Sigmoid colon (tissue), 7 donors: ENCODE results near the gene CTXN3. TPM values are rescaled to one million over a fixed set of nuclear protein-coding genes. Genes with fewer than 3 reads are reported as not detected.

Experiments used
- DNase-seq: peaks from one replicate; pipeline ENCODE4 v3.0.0-alpha.2; 2019
- H3K27ac ChIP-seq, 4 donors: fragments of 200-600 bp; sonication (generic); one replicate each; pipeline ENCODE4 v1.5.1; 2016 to 2019; ENCODE audit warnings: mild to moderate bottlenecking in 1 of 4
- H3K27me3 ChIP-seq, 3 donors: fragments of 200-600 bp; sonication (generic); one replicate each; pipeline ENCODE4 v1.5.1; 2019; ENCODE audit warnings: mild to moderate bottlenecking in 1 of 3
- H3K36me3 ChIP-seq, 4 donors: fragments of 200-600 bp; sonication (generic); one replicate each; pipeline ENCODE4 v1.5.1; 2016 to 2019
- H3K4me1 ChIP-seq, 4 donors: fragments of 200-600 bp; sonication (generic); one replicate each; pipeline ENCODE4 v1.5.1; 2017 to 2019
- H3K4me3 ChIP-seq, 4 donors: fragments of 200-600 bp; sonication (generic); one replicate each; pipeline ENCODE4 v1.5.1; 2017 to 2019; ENCODE audit warnings: mild to moderate bottlenecking in 2 of 4, moderate library complexity in 1 of 4
- H3K9me3 ChIP-seq, 4 donors: fragments of 200-600 bp in 3 of 4; sonication (generic) in 3 of 4; one replicate each; pipeline versions ENCODE4 v1.5.1 to v1.6.1; 2013 to 2019
- CTCF ChIP-seq, 4 experiments: fragments of 450-650 bp in 3 of 4; fragments of 200-600 bp in 1 of 4; IDR thresholded peaks; one replicate each; pipeline ENCODE4 v1.5.1; 2016 to 2019; ENCODE audit warnings: antibody characterized with exemption in 4 of 4, mild to moderate bottlenecking in 3 of 4, moderate library complexity in 2 of 4
- EP300 ChIP-seq, 4 donors: sonication (generic); formaldehyde crosslinking; IDR thresholded peaks; one replicate each; pipeline ENCODE4 v1.6.1; 2017; ENCODE audit warnings: antibody characterized with exemption in 4 of 4
- POLR2A ChIP-seq, 2 donors: fragments of 450-650 bp; IDR thresholded peaks; one replicate each; pipeline ENCODE4 v1.6.1; 2016; ENCODE audit warnings: antibody characterized with exemption in 2 of 2, mild to moderate bottlenecking in 2 of 2, moderate library complexity in 2 of 2
- POLR2AphosphoS5 ChIP-seq, 4 donors: sonication (generic); formaldehyde crosslinking; IDR thresholded peaks; one replicate each; pipeline ENCODE4 v1.6.1; 2017; ENCODE audit warnings: antibody characterized with exemption in 4 of 4
- whole genome bisulfite sequencing, 2 donors: extraction: QIAGEN DNeasy Blood & Tissue Kit; methylation state at CpG; one replicate each; pipeline ENCODE4 v1.1.7; 2013; 5-methylcytosine and 5-hydroxymethylcytosine counted together
- intact Hi-C: fragments of 100-400 bp; cut with DNase I; formaldehyde crosslinking; loops from one replicate; pipeline ENCODE4 v1.15.1; 2023
- polyA plus RNA-seq, 3 donors: library from polyadenylated mRNA; stranded (reverse); fragments of 200-250 nt; gene quantifications; one replicate each; pipeline ENCODE4 v1.2.3, GENCODE V29; 2013
- total RNA-seq, 4 donors: library from RNA; depleted of rRNA; stranded (reverse); fragments of >200 nt; gene quantifications; one replicate each; pipeline ENCODE4 v1.1.0, GENCODE V29; 2016
- donor health status: healthy with polysubstance abuse.
- donor health status: Bipolar disorder and iron deficiency.
- donor health status: healthy.

The CTXN3 gene
- total and polyA plus RNA-seq, 7 donors, result not detected

DNA sequence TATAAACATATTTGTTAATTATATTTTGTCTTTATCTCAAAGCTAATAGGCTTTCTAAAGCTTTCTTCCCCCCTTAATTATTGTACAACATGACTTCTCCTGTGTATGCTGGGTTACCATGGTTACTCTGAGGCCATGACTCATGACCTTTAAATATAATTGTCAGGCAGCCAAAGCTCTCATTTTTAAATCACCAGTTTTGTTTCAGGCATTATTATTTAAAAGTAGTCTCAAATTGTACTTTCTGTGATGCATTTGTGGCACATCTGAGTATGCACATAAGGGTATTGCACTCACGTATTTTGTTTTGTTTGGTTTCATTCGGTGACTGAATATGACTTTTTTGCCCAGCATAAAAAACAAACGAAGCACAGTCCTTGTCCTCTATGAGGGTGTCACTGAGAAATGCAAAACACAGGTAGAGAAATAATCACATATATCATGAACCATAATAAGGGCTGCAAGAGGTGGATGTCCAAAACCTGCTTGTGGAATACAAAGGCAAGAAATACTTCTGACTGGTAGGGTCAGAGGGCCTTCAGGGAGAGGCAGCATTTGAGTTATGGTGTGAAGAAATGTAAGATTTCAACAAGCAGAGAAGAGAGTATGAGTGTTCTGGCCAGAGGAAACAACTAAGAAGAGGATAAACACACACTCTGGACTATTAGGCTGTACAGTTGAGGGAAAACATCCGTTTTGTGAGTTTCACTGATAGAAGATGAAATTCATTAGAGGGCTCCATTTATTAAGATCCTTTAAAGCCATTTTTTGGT, 56.4 kb downstream of the CTXN3 start:
- intact Hi-C loops, result no loop called here
- WGBS, 2 donors, result 72 to 76% methylated on average over 4 of the region's 4 CpGs
- Histone ChIP-seq H3K9me3 (no peaks in the 10 kb centered on the region), H3K36me3 (no peaks in the 10 kb centered on the region), H3K27ac (peak overlapping the region in 3 of 4 donors; percentile 24 to 78 (median 60)), H3K4me1 (peaks cover 0 to 27% (median 6%) of the 10 kb centered on the region in 4 donors), H3K4me3 (no peak overlapping the region), H3K27me3 (no peaks in the 10 kb centered on the region)
- TF ChIP-seq POLR2AphosphoS5 (IDR thresholded peaks at IDR 0.05) (peak in 2 of 4 donors; percentile 10 to 16), CTCF (IDR thresholded peaks at IDR 0.05) (no peak)
- DNase-seq, result no peak

- no peak for DNase-seq
- Histone ChIP-seq H3K27ac (peak overlapping the region in 3 of 4 donors; percentile 24 to 78 (median 60)), H3K9me3 (no peaks in the 10 kb centered on the region), H3K4me1 (peaks cover 0 to 27% (median 6%) of the 10 kb centered on the region in 4 donors), H3K27me3 (no peaks in the 10 kb centered on the region), H3K36me3 (no peaks in the 10 kb centered on the region), H3K4me3 (no peak overlapping the region)
- 69 to 74% methylated on average over 1 of the region's 1 CpG for WGBS, 2 donors
- TF ChIP-seq POLR2A (IDR thresholded peaks at IDR 0.05) (no peak), POLR2AphosphoS5 (IDR thresholded peaks at IDR 0.05) (peak in 1 of 4 donors; percentile 20)
- intact Hi-C loops, result no loop called here
Measured at GRCh38 chr5:127706691-127707090, 57.8 kb downstream of the CTXN3 start.

GRCh38 chr5:127707209-127707608, 58.3 kb downstream of the CTXN3 start:
- no peaks in the 10 kb centered on the region for H3K36me3 ChIP-seq
- H3K27ac ChIP-seq, result peak overlapping the region in 3 of 4 donors; percentile 24 to 78 (median 60)
- WGBS, 2 donors, result 56 to 66% methylated on average over 3 of the region's 3 CpGs
- TF ChIP-seq EP300 (IDR thresholded peaks at IDR 0.05), result peak in 1 of 4 donors; percentile 51
- TF ChIP-seq CTCF (IDR thresholded peaks at IDR 0.05), result no peak
- no peak for TF ChIP-seq POLR2AphosphoS5 (IDR thresholded peaks at IDR 0.05)
- H3K9me3 ChIP-seq, result no peaks in the 10 kb centered on the region
- no peak overlapping the region for H3K4me3 ChIP-seq
- no peaks in the 10 kb centered on the region for H3K27me3 ChIP-seq
- intact Hi-C loops, result no loop called here
- no peak for DNase-seq
- peaks cover 0 to 27% (median 6%) of the 10 kb centered on the region in 4 donors for H3K4me1 ChIP-seq

Other genes with a start within 250 kb of the CTXN3 start
- 10 to 100 TPM; 19.3 to 30.7 (median 29.2) TPM for gene PRRC1, start 131.4 kb upstream of the CTXN3 start, total RNA-seq
- gene PRRC1, start 131.4 kb upstream of the CTXN3 start, polyA plus RNA-seq, result 10 to 100 TPM; 22.4 to 32.1 (median 28.8) TPM
- under 1 TPM in 1 of 4 donors, not detected in 3; 0.36 TPM for gene CCDC192, start 54.3 kb downstream of the CTXN3 start, total RNA-seq
- gene CCDC192, start 54.3 kb downstream of the CTXN3 start, polyA plus RNA-seq, result 1 to 10 TPM in 1 of 3 donors, not detected in 2; 2.4 TPM